Measurements from ENCODE around the gene PCSK5.
"Not testable (repeated sequence)": the region's sequence is repeated elsewhere in the genome, so short reads cannot be mapped to it uniquely, and the experiment has no call there.

Gene PCSK5

DNA sequence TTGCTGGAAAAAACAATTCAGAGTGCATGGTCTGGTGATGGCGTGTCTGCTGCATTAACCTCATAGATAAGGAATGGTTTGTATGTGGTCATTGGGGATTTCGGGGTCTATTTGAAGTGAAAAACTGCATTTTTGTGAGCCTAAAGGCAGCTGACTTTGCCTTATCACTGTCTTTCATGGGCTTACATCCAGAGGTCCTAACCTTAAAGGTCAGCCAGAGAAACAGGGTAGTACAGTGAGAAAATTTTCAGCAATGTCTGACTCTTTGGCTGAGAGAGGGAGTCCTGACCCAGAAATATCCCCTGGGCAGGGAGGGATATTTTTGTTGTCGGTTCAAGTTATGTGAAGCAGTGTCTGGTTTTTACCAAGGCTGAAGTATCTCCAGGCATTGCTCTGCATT, 5.7 kb downstream of the PCSK5 start:
- Mint-ChIP-seq H3K4me1 (ENCODE audit: low read depth) (peaks cover 19% of the 10 kb centered on the region), H3K4me3 (no peak overlapping the region), H3K27ac (no peak overlapping the region), H3K27me3 (ENCODE audit: low read depth) (peaks cover 32% of the 10 kb centered on the region), H3K9me3 (peaks cover 3% of the 10 kb centered on the region), H3K36me3 (ENCODE audit: low read depth) (peaks cover 8% of the 10 kb centered on the region)

- H3K4me1 Mint-ChIP-seq (ENCODE audit: low read depth); H3K9me3 Mint-ChIP-seq; H3K36me3 Mint-ChIP-seq (ENCODE audit: low read depth); H3K27me3 Mint-ChIP-seq (ENCODE audit: low read depth); H3K27ac Mint-ChIP-seq; H3K4me3 Mint-ChIP-seq: not testable (repeated sequence)
Observed at GRCh38 chr9:75900893-75901524, 10.5 kb downstream of the PCSK5 start.

DNA sequence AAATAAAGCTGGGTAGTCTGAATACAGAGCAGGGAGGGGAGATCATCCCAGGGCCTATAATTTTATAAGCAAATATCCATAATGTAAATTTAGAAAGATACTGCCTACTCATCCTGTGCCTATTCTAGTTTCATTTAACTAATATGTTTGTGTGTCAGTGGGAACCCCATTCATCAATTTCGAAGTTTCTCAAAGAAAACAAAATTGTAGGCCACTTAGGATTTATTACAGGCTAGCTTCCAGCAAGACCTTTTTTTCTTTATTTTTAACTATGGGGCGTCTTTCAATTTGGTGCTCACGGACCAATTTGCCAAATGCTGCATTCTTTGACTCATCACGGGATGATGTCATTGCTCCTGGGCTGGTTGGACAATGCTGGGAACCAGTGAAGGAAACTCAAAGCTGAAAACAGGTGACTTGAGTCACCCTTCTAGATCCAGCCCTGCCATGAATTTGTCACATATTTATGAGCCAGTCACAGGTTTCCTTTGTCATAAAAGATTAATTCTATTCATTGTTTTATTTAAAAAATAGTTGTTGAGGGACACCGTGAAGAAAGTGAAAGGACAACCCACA, 13.4 kb downstream of the PCSK5 start:
- Mint-ChIP-seq H3K36me3 (ENCODE audit: low read depth) (peaks cover 5% of the 10 kb centered on the region), H3K27me3 (ENCODE audit: low read depth) (no peaks in the 10 kb centered on the region), H3K4me3 (no peak overlapping the region), H3K4me1 (ENCODE audit: low read depth) (no peaks in the 10 kb centered on the region), H3K27ac (no peak overlapping the region), H3K9me3 (peaks cover 3% of the 10 kb centered on the region)

DNA sequence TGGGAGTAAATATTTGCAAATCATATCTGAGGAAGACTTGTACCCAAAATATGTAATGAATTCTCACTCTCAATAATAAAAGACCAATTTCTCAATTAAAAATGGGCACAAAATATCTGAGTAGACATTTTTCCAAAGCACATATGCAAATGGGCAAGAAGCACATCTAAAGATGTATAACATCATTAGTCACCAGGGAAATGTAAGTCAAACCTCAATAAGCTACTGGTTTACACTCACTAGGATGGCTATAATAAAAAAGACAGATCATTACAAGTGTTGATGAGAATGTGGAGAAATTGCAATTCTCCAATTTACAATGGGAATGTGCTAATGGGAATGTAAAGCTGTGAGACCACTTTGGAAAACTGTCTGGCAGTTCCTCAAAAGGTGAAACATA, 13.9 kb downstream of the PCSK5 start:
- Mint-ChIP-seq H3K9me3 (peaks cover 3% of the 10 kb centered on the region), H3K36me3 (ENCODE audit: low read depth) (peaks cover 5% of the 10 kb centered on the region), H3K4me3 (no peak overlapping the region), H3K4me1 (ENCODE audit: low read depth) (no peaks in the 10 kb centered on the region), H3K27ac (no peak overlapping the region), H3K27me3 (ENCODE audit: low read depth) (no peaks in the 10 kb centered on the region)

GRCh38 chr9:75906531-75906930, 16.1 kb downstream of the PCSK5 start:
- H3K9me3 Mint-ChIP-seq, result no peaks in the 10 kb centered on the region
- no peaks in the 10 kb centered on the region for H3K27me3 Mint-ChIP-seq (ENCODE audit: low read depth)
- H3K4me1 Mint-ChIP-seq (ENCODE audit: low read depth), result no peaks in the 10 kb centered on the region
- no peak overlapping the region for H3K4me3 Mint-ChIP-seq
- no peaks in the 10 kb centered on the region for H3K36me3 Mint-ChIP-seq (ENCODE audit: low read depth)
- H3K27ac Mint-ChIP-seq, result no peak overlapping the region

- no peak overlapping the region for H3K27ac Mint-ChIP-seq
- no peaks in the 10 kb centered on the region for H3K36me3 Mint-ChIP-seq (ENCODE audit: low read depth)
- no peaks in the 10 kb centered on the region for H3K27me3 Mint-ChIP-seq (ENCODE audit: low read depth)
- no peaks in the 10 kb centered on the region for H3K9me3 Mint-ChIP-seq
- no peak overlapping the region for H3K4me3 Mint-ChIP-seq
- peaks cover 4% of the 10 kb centered on the region for H3K4me1 Mint-ChIP-seq (ENCODE audit: low read depth)
Observed at GRCh38 chr9:75907329-75907728, 16.9 kb downstream of the PCSK5 start.

- H3K27me3 Mint-ChIP-seq (ENCODE audit: low read depth), result no peaks in the 10 kb centered on the region
- no peaks in the 10 kb centered on the region for H3K36me3 Mint-ChIP-seq (ENCODE audit: low read depth)
- peaks cover 4% of the 10 kb centered on the region for H3K4me1 Mint-ChIP-seq (ENCODE audit: low read depth)
- H3K27ac Mint-ChIP-seq, result no peak overlapping the region
- no peaks in the 10 kb centered on the region for H3K9me3 Mint-ChIP-seq
- no peak overlapping the region for H3K4me3 Mint-ChIP-seq
Observed at GRCh38 chr9:75907923-75908322, 17.4 kb downstream of the PCSK5 start.

- Mint-ChIP-seq H3K4me3 (no peak overlapping the region), H3K4me1 (ENCODE audit: low read depth) (peaks cover 4% of the 10 kb centered on the region), H3K9me3 (no peaks in the 10 kb centered on the region)
Observed at GRCh38 chr9:75909776-75910175, 19.3 kb downstream of the PCSK5 start.

DNA sequence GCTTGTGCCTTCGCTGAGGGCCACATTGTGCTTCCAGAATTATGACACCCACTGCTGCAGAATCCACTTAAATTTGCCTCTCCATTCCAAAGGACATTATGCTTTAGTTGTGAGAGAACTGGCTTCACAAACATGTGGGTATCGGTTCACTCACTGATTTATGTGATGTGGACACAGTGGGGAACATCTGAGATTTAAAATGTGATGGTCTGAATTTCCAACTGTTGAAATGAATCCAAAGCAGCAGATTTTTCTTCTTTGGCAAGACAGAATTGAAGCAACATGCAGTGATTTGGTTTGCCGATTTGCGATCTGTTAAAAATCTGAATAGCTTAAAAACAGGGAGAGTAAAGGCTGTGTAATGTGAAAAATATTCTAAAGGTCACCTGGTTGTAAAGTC, 20.3 kb downstream of the PCSK5 start:
- Mint-ChIP-seq H3K4me3 (no peak overlapping the region), H3K27ac (no peak overlapping the region), H3K9me3 (no peaks in the 10 kb centered on the region), H3K4me1 (ENCODE audit: low read depth) (peaks cover 4% of the 10 kb centered on the region), H3K27me3 (ENCODE audit: low read depth) (no peaks in the 10 kb centered on the region), H3K36me3 (ENCODE audit: low read depth) (no peaks in the 10 kb centered on the region)

More at GRCh38 chr9:75909776-75910175, 19.3 kb downstream of the PCSK5 start:
- no peaks in the 10 kb centered on the region for H3K36me3 Mint-ChIP-seq (ENCODE audit: low read depth)
- H3K27me3 Mint-ChIP-seq (ENCODE audit: low read depth), result no peaks in the 10 kb centered on the region
- H3K27ac Mint-ChIP-seq, result no peak overlapping the region

DNA sequence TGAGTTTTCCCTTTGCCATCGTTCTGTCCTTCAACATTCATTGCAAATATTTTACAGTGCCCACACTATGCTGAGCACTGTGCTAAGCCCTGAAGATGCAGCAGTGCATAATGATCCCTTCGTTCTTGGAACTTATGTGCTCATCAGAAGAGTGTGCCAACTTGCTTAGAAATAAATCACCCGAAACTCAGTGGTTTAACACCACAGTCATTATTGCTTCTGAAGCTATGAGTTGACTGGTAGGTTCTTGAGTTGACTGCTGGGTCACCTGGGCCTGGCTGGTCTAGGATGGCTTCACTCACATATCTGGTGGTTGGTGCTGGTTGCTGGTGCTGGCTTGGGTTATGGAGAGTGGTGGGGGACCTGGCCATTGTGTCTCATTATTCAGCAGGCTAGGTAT, 20.9 kb downstream of the PCSK5 start:
- Mint-ChIP-seq H3K27ac (no peak overlapping the region), H3K4me3 (no peak overlapping the region), H3K36me3 (ENCODE audit: low read depth) (no peaks in the 10 kb centered on the region), H3K4me1 (ENCODE audit: low read depth) (peaks cover 4% of the 10 kb centered on the region), H3K9me3 (no peaks in the 10 kb centered on the region), H3K27me3 (ENCODE audit: low read depth) (no peaks in the 10 kb centered on the region)

DNA sequence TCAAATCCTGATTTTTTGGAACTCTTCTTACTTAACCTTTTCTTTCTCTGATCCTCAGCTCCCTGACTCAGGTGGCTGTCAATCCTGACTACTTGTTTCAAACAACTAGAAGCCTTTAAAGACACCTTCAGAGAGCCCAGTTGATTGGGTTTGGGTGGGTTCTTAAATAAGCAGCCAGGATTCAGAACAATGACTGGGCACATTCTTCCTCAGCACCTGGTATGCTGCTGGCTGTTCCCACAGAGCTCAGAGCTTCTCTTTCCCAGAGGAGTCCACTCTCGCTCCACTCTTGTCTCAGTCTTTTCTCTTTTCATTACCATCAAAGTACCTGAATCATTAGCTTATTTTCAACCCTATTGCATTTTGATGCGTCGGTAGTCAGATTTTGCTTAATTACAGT, 22.5 kb downstream of the PCSK5 start:
- H3K4me1 Mint-ChIP-seq (ENCODE audit: low read depth), result peaks cover 4% of the 10 kb centered on the region
- no peak overlapping the region for H3K4me3 Mint-ChIP-seq
- H3K9me3 Mint-ChIP-seq, result no peaks in the 10 kb centered on the region
- H3K27me3 Mint-ChIP-seq (ENCODE audit: low read depth), result no peaks in the 10 kb centered on the region
- no peaks in the 10 kb centered on the region for H3K36me3 Mint-ChIP-seq (ENCODE audit: low read depth)
- H3K27ac Mint-ChIP-seq, result no peak overlapping the region

GRCh38 chr9:75914002-75914401, 23.5 kb downstream of the PCSK5 start:
- Mint-ChIP-seq H3K9me3 (no peaks in the 10 kb centered on the region), H3K36me3 (ENCODE audit: low read depth) (no peaks in the 10 kb centered on the region), H3K27me3 (ENCODE audit: low read depth) (no peaks in the 10 kb centered on the region), H3K27ac (no peak overlapping the region), H3K4me3 (no peak overlapping the region), H3K4me1 (ENCODE audit: low read depth) (peaks cover 4% of the 10 kb centered on the region)

DNA sequence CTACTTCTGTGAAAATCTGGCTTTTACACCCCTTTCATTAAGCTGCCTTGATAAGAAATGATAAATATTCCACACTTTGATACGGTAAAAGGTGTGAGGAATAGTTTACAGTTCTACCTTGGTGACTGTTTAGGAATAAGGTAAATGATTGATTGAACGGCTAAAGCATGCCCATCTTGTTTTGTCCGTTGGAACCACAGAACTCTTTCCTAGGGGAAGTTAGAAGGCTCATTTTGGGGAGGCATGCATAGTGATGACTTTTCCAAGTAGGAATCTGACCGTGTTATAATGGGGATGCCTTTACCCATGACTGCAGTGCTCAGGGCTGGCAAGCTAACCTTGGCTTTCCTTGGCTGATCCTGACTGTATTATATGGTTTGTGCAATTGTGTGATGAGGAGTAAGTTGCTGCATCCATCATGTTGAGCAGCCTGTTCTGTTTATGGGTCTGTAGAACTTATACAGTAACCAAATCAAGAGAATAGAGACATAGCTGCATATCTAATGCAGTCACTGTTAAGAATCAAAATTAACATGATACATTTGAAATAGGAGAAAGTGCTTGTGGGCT, 24.5 kb downstream of the PCSK5 start:
- H3K36me3 Mint-ChIP-seq (ENCODE audit: low read depth), result no peaks in the 10 kb centered on the region
- no peak overlapping the region for H3K4me3 Mint-ChIP-seq
- H3K4me1 Mint-ChIP-seq (ENCODE audit: low read depth), result peaks cover 4% of the 10 kb centered on the region
- H3K27me3 Mint-ChIP-seq (ENCODE audit: low read depth), result no peaks in the 10 kb centered on the region
- H3K27ac Mint-ChIP-seq, result no peak overlapping the region
- H3K9me3 Mint-ChIP-seq, result no peaks in the 10 kb centered on the region

GRCh38 chr9:75918154-75918553, 27.7 kb downstream of the PCSK5 start:
- H3K27ac Mint-ChIP-seq, result no peak overlapping the region
- H3K4me3 Mint-ChIP-seq, result no peak overlapping the region
- H3K9me3 Mint-ChIP-seq, result no peaks in the 10 kb centered on the region
- no peaks in the 10 kb centered on the region for H3K4me1 Mint-ChIP-seq (ENCODE audit: low read depth)
- H3K27me3 Mint-ChIP-seq (ENCODE audit: low read depth), result no peaks in the 10 kb centered on the region
- no peaks in the 10 kb centered on the region for H3K36me3 Mint-ChIP-seq (ENCODE audit: low read depth)

- Mint-ChIP-seq H3K27ac (no peak overlapping the region), H3K9me3 (no peaks in the 10 kb centered on the region), H3K4me3 (no peak overlapping the region), H3K4me1 (ENCODE audit: low read depth) (no peaks in the 10 kb centered on the region), H3K27me3 (ENCODE audit: low read depth) (no peaks in the 10 kb centered on the region), H3K36me3 (ENCODE audit: low read depth) (no peaks in the 10 kb centered on the region)
Observed at GRCh38 chr9:75918909-75919308, 28.4 kb downstream of the PCSK5 start.
